Activated CD4-positive, alpha-beta T cell treated with anti-CD3 and anti-CD28 coated beads, Interleukin-2, amount 50 U/mL, for 48 hours (primary cell): ENCODE data around the gene SLC25A52.
"Not testable (repeated sequence)": the region's sequence is repeated elsewhere in the genome, so short reads cannot be mapped to it uniquely, and the experiment has no call there.

Source experiments
- DNase-seq, 2 experiments: peaks; one replicate each; pipeline ENCODE4 v3.0.0-alpha.2; 2020

The SLC25A52 gene

GRCh38 chr18:31739651-31740050 lies 21.0 kb downstream of the SLC25A52 start:
- no peak for DNase-seq

DNA sequence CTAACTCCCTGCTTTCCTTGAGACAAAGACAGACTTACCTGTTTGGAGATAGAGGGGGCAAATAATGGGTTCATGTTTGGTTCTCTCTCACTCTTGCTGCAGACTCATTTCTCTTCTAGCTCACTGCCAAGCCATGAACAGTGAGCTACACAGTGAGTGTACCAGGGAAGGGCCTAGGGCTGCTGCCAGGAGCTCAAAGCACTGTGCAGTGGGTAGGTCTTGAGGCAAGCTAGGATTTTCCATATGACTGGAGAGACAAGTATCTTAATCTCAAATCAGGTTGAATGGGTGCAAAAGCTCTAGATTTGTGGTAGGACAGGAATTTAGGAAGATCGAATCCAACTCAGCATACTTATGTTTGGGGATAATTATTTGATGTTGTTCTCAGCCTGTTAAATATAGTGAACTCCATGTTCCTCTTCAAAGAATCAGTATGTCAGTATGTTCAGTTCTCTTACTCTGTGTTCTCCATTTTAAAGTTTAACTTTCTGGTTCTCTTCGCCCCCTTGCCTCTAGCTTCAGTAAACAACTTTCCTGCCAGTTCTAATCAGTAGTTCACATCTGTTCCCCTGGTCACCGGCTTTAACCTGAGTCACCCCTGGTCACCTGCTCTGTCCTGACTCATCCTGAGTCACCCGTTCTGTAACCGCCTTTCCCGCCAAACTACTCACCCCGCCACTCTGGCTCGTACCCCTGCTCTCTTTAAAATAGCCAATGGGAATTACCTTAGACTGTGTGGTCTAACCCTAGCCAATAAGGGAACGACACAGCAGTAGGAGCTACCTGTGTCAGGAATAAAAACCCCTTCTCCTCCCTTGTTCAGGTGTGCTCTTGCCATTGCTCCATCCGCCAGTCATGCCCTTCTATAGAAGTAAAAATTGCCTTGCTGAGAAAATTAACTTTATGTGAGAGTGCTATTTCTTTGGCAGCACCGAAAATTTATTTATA lies 21.9 kb downstream of the SLC25A52 start:
- DNase-seq: no peak

DNA sequence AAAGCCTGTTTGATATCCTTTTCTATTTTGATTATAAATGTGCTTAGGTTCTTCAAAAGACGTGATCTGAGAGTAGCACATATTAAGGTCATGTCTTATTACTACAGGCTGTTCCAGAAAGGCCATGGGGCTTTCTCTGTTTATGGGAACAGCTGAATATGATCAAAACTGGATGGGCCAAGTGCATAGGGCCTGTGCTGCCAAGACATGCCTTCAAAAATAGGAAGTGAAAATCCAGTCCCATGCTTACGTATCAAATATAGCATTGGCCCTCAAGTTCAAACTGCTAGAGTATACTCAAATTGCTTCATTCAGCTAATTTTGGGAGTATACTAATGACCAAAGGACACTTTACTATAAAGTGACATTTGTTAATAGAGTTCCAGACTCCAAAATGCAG lies 24.1 kb downstream of the SLC25A52 start:
- DNase-seq: no peak

DNA sequence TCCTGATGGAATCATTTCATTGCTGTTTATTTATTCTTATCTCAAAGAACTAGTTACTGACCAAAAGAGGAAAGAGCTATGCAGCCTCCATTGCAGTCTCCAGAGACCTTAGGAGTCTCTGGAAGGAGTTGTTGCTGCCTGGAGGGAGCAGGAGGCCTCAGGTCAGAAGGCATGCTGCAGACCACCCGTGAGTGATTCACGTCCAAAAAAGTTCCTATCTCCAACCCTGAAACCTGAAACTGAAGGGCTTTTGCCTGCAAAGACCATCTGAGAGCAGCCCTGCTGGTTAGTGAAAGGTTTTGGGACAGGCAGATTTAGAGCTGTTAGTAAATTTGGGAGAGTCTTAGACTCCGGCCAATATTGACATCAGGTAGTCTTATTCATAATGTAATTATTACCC lies 29.1 kb downstream of the SLC25A52 start:
- no peak for DNase-seq

DNA sequence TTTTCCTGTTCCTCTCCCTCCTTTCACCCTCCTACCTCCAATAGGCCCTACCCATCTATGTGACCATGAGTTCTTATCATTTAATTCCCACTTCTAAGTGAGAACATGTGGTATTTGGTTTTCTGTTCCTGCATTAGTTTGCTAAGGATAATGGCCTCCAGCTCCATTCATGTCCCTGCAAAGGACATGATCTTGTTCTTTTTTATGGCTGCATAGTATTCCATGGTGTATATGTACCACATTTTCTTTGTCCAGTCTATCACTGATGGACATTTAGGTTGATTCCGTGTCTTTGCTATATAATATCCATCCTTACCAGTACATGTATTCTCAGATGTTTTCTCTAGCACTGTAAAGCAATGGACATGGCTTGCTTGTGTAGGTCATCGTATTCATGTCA lies 31.5 kb downstream of the SLC25A52 start:
- DNase-seq: not testable (repeated sequence)

DNA sequence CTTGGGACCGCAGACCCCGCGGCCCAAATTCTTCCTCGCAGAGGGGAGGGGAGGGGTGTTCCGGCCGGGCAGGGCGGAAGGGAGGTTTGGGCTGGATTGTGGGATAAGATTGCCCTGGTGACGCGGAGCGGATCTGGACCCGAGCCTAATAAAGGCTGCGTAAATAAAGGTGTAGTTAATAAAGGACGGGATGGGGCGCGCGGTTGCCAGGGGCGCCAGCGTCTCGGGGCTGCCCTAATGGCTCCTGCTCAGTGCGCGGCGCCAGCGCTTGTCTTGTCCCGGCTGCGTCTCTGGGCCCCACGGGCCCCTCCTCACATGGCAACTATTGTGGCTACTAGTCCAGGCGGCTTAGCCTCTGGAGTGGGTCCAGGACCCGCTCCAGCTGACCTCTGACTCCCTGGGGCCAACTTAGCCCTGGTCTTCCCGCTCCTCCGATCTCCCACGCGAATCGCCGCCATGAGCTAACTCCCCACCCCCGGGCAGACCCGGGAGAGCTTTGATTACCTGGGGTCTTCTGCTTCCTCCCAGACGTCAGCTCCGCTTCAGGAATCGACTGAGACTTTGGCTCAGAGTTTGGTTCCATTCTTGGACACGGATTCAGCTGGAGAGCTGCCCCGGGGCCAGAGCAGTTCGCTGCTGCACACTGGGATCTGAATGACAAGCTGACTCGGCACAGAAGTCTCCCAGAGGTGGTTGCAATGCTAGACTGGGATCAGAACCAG lies 36.5 kb downstream of the SLC25A52 start:
- no peak for DNase-seq

GRCh38 chr18:31723639-31723989 lies 37.1 kb downstream of the SLC25A52 start:
- no peak for DNase-seq

- peak; percentile 85 to 88 for DNase-seq
These were observed 38.2 kb downstream of the SLC25A52 start for GRCh38 chr18:31722369-31722957.

DNA sequence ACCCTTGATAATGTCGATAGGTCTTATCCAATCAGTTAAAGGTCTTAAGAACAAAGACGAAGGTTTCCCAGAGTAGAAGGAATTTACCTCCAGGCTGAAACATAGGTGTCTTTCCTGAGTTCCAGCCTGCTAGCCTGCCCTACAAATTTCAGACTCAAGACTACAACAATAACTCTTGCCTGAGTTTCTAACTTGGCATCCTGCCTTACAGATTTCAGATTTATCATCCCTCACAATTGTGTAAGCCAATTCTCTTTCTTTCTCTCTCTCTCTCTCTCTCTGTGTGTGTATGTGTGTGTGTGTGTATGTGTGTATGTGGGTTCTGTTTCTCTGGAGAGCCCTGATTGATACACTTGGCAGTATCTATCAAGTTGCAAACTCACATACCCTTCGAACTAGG lies 39.1 kb downstream of the SLC25A52 start:
- no peak for DNase-seq

DNA sequence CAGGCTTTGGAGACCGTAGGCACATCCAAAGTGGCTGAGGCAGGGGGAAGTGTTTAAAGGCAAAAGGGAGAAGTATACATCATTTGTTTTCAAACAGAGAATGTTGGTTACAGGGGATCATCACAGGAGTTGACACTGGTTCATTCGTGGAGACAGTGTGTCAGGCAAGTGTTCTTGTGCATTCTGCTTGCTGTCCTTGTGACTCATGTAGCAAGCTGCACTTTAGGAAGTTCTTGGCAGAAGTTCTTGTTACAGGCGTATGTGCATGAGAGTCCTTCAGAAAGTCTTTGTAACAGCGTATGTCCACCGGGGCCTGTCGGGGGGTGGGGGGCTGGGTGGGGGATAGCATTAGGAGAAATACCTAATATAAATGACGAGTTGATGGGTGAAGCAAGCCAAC lies 39.8 kb downstream of the SLC25A52 start:
- DNase-seq: no peak

GRCh38 chr18:31719363-31720006 lies 41.2 kb downstream of the SLC25A52 start:
- DNase-seq: no peak

DNA sequence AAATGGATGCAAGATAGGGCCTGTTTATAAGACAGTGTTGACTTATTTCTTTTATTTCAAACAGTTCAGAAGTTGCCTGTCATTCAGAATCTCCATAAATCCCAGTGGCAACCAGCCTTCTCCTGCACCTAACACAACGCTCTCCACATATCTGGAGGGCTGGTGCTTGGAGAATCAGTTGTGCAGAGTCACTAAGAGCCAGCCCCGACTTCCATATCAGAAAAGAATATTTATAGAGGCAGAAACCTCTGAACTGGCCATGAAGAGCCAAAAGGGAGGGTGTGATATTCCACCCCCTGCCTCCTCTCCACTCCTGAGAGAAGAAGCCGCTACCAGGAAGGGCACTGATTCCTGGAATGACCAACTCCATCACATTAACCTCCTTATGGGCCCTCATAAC lies 42.3 kb downstream of the SLC25A52 start:
- DNase-seq: no peak

DNA sequence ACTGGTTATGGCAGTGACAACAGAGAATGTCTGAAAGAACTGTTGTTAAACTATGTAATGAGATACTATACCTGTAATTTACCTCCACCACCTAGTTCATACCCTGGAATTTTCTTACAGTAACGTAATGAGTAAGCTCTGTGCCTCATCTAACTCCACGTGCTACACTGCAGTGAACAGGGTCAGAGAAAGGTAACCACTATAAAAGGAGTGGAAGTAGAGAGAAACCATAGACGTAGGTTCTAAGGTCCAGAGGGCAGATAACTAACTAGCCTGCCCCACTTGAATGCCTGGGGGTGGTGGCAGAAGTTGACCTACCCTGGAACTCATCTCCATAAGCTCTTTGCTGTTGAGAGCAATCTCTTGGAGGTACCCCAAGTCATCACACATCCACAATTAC lies 44.3 kb downstream of the SLC25A52 start:
- no peak for DNase-seq

DNA sequence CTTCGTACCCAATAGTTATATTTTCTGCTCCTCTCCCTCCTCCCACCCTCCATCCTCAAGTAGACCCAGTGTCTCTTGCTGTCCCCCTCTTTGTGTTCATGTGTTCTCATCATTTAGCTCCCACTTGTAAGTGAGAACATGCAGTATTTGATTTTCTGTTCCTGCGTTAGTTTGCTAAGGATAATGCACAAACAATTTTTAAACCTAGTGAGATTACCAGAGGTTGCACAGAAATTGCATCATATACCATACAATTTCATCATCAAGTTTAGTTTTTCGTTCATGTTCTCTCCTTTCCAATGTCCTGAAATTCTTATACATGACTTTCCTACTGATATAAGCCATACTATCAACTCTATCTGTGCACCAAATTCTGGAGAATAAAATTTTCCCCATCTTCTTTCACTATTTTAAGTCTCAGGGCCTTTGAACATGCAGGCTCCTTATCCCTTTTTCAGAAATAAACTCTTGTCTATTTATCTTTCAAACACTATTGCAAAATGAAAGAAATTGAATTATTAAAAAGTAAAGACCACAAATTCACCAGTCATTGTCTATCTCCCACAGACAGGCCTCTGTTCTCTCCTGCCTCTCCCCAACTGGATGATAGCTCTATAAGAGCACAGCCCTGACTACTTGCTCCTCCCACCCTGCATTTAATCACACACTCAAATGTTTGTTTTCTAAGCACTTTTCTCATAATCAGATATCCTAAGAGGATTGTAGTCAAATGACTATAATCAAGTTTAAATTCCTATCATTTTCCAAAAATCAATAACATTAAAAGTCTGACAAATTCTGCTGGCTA lies 49.1 kb downstream of the SLC25A52 start:
- no peak for DNase-seq

DNA sequence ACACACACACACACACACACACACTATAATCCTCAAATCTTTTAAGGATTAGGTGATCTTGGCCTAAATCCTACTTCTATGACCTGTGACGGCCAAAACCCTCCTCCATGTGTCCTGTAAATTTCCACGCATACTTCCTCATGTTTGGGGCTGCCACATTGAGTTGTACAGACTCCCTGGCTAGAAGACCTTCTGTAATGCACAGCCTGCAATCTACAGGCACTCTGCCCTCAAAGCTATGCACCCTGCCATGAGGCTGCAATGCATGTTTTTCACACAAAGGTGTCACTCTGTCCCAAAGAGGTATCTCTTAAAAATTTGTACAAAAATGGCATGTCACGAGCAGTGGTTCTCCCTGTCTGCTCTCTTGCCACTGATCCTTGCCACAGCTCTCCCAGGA lies 49.9 kb downstream of the SLC25A52 start:
- DNase-seq: no peak
